HG02623 (cell line): ENCODE measurements around the gene RABGAP1L.

Experiments used
- ATAC-seq: cut with Tn5 transposase; IDR thresholded peaks from one replicate; pipeline ENCODE4 v1.9.1; 2021; ENCODE audit warnings: moderate library complexity; ENCODE audit not compliant: unreplicated experiment

Gene RABGAP1L

GRCh38 chr1:174197088-174197487 is 37.8 kb downstream of the RABGAP1L start:
- no peak for ATAC-seq

- no peak for ATAC-seq
Observed at GRCh38 chr1:174197547-174197946, 38.2 kb downstream of the RABGAP1L start.

GRCh38 chr1:174198202-174198601 is 38.9 kb downstream of the RABGAP1L start:
- ATAC-seq, result no peak

- no peak for ATAC-seq
Observed at GRCh38 chr1:174200746-174201145, 41.4 kb downstream of the RABGAP1L start.

GRCh38 chr1:174204697-174205308 is 45.5 kb downstream of the RABGAP1L start:
- no peak for ATAC-seq

GRCh38 chr1:174206148-174206836 is 47.0 kb downstream of the RABGAP1L start:
- ATAC-seq, result no peak

- ATAC-seq, result peak; percentile 88
Observed at GRCh38 chr1:174209347-174210187, 50.2 kb downstream of the RABGAP1L start.

GRCh38 chr1:174211486-174211885 is 52.2 kb downstream of the RABGAP1L start:
- ATAC-seq, result no peak

GRCh38 chr1:174215766-174216165 is 56.4 kb downstream of the RABGAP1L start:
- no peak for ATAC-seq

GRCh38 chr1:174217248-174217647 is 57.9 kb downstream of the RABGAP1L start:
- no peak for ATAC-seq

- no peak for ATAC-seq
Observed at GRCh38 chr1:174217787-174218574, 58.7 kb downstream of the RABGAP1L start.

- ATAC-seq, result no peak
Observed at GRCh38 chr1:174218983-174219382, 59.7 kb downstream of the RABGAP1L start.

- ATAC-seq, result no peak
Observed at GRCh38 chr1:174219606-174220370, 60.5 kb downstream of the RABGAP1L start.

GRCh38 chr1:174221681-174222080 is 62.4 kb downstream of the RABGAP1L start:
- no peak for ATAC-seq

GRCh38 chr1:174222166-174222949 is 63.0 kb downstream of the RABGAP1L start:
- no peak for ATAC-seq

GRCh38 chr1:174224641-174225040 is 65.3 kb downstream of the RABGAP1L start:
- ATAC-seq, result no peak

- ATAC-seq, result peak; percentile 66
Observed at GRCh38 chr1:174225499-174226204, 66.3 kb downstream of the RABGAP1L start.

- ATAC-seq, result no peak
Observed at GRCh38 chr1:174230399-174230798, 71.1 kb downstream of the RABGAP1L start.

GRCh38 chr1:174232761-174233160 is 73.4 kb downstream of the RABGAP1L start:
- no peak for ATAC-seq
